Sigmoid colon (tissue), 7 donors: Measurements from ENCODE around the gene PLA1A. TPM values are rescaled to one million over a fixed set of nuclear protein-coding genes. Genes with fewer than 3 reads are reported as not detected.

Source experiments
- DNase-seq: peaks from one replicate; pipeline ENCODE4 v3.0.0-alpha.2; 2019
- H3K27ac ChIP-seq, 4 donors: fragments of 200-600 bp; sonication (generic); one replicate each; pipeline ENCODE4 v1.5.1; 2016 to 2019; ENCODE audit warnings: mild to moderate bottlenecking in 1 of 4
- H3K27me3 ChIP-seq, 3 donors: fragments of 200-600 bp; sonication (generic); one replicate each; pipeline ENCODE4 v1.5.1; 2019; ENCODE audit warnings: mild to moderate bottlenecking in 1 of 3
- H3K36me3 ChIP-seq, 4 donors: fragments of 200-600 bp; sonication (generic); one replicate each; pipeline ENCODE4 v1.5.1; 2016 to 2019
- H3K4me1 ChIP-seq, 4 donors: fragments of 200-600 bp; sonication (generic); one replicate each; pipeline ENCODE4 v1.5.1; 2017 to 2019
- H3K4me3 ChIP-seq, 4 donors: fragments of 200-600 bp; sonication (generic); one replicate each; pipeline ENCODE4 v1.5.1; 2017 to 2019; ENCODE audit warnings: mild to moderate bottlenecking in 2 of 4, moderate library complexity in 1 of 4
- H3K9me3 ChIP-seq, 4 donors: fragments of 200-600 bp in 3 of 4; sonication (generic) in 3 of 4; one replicate each; pipeline versions ENCODE4 v1.5.1 to v1.6.1; 2013 to 2019
- CTCF ChIP-seq, 4 experiments: fragments of 450-650 bp in 3 of 4; fragments of 200-600 bp in 1 of 4; IDR thresholded peaks; one replicate each; pipeline ENCODE4 v1.5.1; 2016 to 2019; ENCODE audit warnings: antibody characterized with exemption in 4 of 4, mild to moderate bottlenecking in 3 of 4, moderate library complexity in 2 of 4
- EP300 ChIP-seq, 4 donors: sonication (generic); formaldehyde crosslinking; IDR thresholded peaks; one replicate each; pipeline ENCODE4 v1.6.1; 2017; ENCODE audit warnings: antibody characterized with exemption in 4 of 4
- POLR2A ChIP-seq, 2 donors: fragments of 450-650 bp; IDR thresholded peaks; one replicate each; pipeline ENCODE4 v1.6.1; 2016; ENCODE audit warnings: antibody characterized with exemption in 2 of 2, mild to moderate bottlenecking in 2 of 2, moderate library complexity in 2 of 2
- POLR2AphosphoS5 ChIP-seq, 4 donors: sonication (generic); formaldehyde crosslinking; IDR thresholded peaks; one replicate each; pipeline ENCODE4 v1.6.1; 2017; ENCODE audit warnings: antibody characterized with exemption in 4 of 4
- WGBS, 2 donors: extraction: QIAGEN DNeasy Blood & Tissue Kit; methylation state at CpG; one replicate each; pipeline ENCODE4 v1.1.7; 2013; 5-methylcytosine and 5-hydroxymethylcytosine counted together
- intact Hi-C: fragments of 100-400 bp; cut with DNase I; formaldehyde crosslinking; loops from one replicate; pipeline ENCODE4 v1.15.1; 2023
- polyA plus RNA-seq, 3 donors: library from polyadenylated mRNA; stranded (reverse); fragments of 200-250 nt; gene quantifications; one replicate each; pipeline ENCODE4 v1.2.3, GENCODE V29; 2013
- total RNA-seq, 4 donors: library from RNA; depleted of rRNA; stranded (reverse); fragments of >200 nt; gene quantifications; one replicate each; pipeline ENCODE4 v1.1.0, GENCODE V29; 2016
- donor health status: healthy with polysubstance abuse.
- donor health status: Bipolar disorder and iron deficiency.
- donor health status: healthy.

PLA1A gene
- total and polyA plus RNA-seq, 7 donors, result 0.69 to 4.6 (median 2.1) TPM; not detected in 1

- intact Hi-C loops, result no loop called here
- H3K4me1 ChIP-seq, result no peaks in the 10 kb centered on the region
- H3K36me3 ChIP-seq, result no peaks in the 10 kb centered on the region
- H3K4me3 ChIP-seq, result no peak overlapping the region
- H3K27ac ChIP-seq, result no peak overlapping the region
- TF ChIP-seq POLR2A (IDR thresholded peaks at IDR 0.05), result no peak
- TF ChIP-seq POLR2AphosphoS5 (IDR thresholded peaks at IDR 0.05), result no peak
- TF ChIP-seq CTCF (IDR thresholded peaks at IDR 0.05), result no peak
- TF ChIP-seq EP300 (IDR thresholded peaks at IDR 0.05), result no peak
- no peaks in the 10 kb centered on the region for H3K27me3 ChIP-seq
- WGBS, 2 donors, result 69 to 91% methylated on average over 1 of the region's 1 CpG
- DNase-seq, result no peak
- H3K9me3 ChIP-seq, result no peaks in the 10 kb centered on the region
Observed at GRCh38 chr3:119602676-119603075, 5.0 kb downstream of the PLA1A start.

GRCh38 chr3:119604878-119605277, 7.2 kb downstream of the PLA1A start:
- 80 to 87% methylated on average over 1 of the region's 1 CpG for WGBS, 2 donors
- TF ChIP-seq POLR2A (IDR thresholded peaks at IDR 0.05), result no peak
- no peak for TF ChIP-seq CTCF (IDR thresholded peaks at IDR 0.05)
- TF ChIP-seq POLR2AphosphoS5 (IDR thresholded peaks at IDR 0.05), result no peak
- no peak for TF ChIP-seq EP300 (IDR thresholded peaks at IDR 0.05)
- intact Hi-C loops, result no loop called here
- Histone ChIP-seq H3K27ac (no peak overlapping the region), H3K4me3 (no peak overlapping the region), H3K36me3 (no peaks in the 10 kb centered on the region), H3K4me1 (no peaks in the 10 kb centered on the region), H3K9me3 (no peaks in the 10 kb centered on the region), H3K27me3 (no peaks in the 10 kb centered on the region)
- DNase-seq, result no peak

- intact Hi-C loops, result no loop called here
- H3K4me3 ChIP-seq, result no peak overlapping the region
- H3K9me3 ChIP-seq, result no peaks in the 10 kb centered on the region
- no peaks in the 10 kb centered on the region for H3K4me1 ChIP-seq
- H3K27ac ChIP-seq, result no peak overlapping the region
- no peak for DNase-seq
- no peaks in the 10 kb centered on the region for H3K36me3 ChIP-seq
- no peaks in the 10 kb centered on the region for H3K27me3 ChIP-seq
- 85% methylated on average over 6 of the region's 6 CpGs for WGBS, 2 donors
- no peak for TF ChIP-seq CTCF (IDR thresholded peaks at IDR 0.05)
- no peak for TF ChIP-seq POLR2AphosphoS5 (IDR thresholded peaks at IDR 0.05)
- TF ChIP-seq POLR2A (IDR thresholded peaks at IDR 0.05), result no peak
- no peak for TF ChIP-seq EP300 (IDR thresholded peaks at IDR 0.05)
Observed at GRCh38 chr3:119608405-119609000, 10.8 kb downstream of the PLA1A start.

- no peak for TF ChIP-seq CTCF (IDR thresholded peaks at IDR 0.05)
- TF ChIP-seq EP300 (IDR thresholded peaks at IDR 0.05), result no peak
- no peak for TF ChIP-seq POLR2AphosphoS5 (IDR thresholded peaks at IDR 0.05)
- TF ChIP-seq POLR2A (IDR thresholded peaks at IDR 0.05), result no peak
- no peak for DNase-seq
- H3K36me3 ChIP-seq, result no peaks in the 10 kb centered on the region
- no peaks in the 10 kb centered on the region for H3K4me1 ChIP-seq
- H3K4me3 ChIP-seq, result no peak overlapping the region
- no peaks in the 10 kb centered on the region for H3K9me3 ChIP-seq
- intact Hi-C loops, result no loop called here
- WGBS, 2 donors, result 51 to 61% methylated on average over 6 of the region's 6 CpGs
- H3K27me3 ChIP-seq, result no peaks in the 10 kb centered on the region
- H3K27ac ChIP-seq, result no peak overlapping the region
Observed at GRCh38 chr3:119609301-119609700, 11.6 kb downstream of the PLA1A start.

GRCh38 chr3:119611664-119612063, 14.0 kb downstream of the PLA1A start:
- no peak for TF ChIP-seq EP300 (IDR thresholded peaks at IDR 0.05)
- no peak overlapping the region for H3K27ac ChIP-seq
- H3K9me3 ChIP-seq, result no peaks in the 10 kb centered on the region
- no peaks in the 10 kb centered on the region for H3K4me1 ChIP-seq
- 96 to 98% methylated on average over 1 of the region's 1 CpG for WGBS, 2 donors
- DNase-seq, result no peak
- intact Hi-C loops, result no loop called here
- H3K27me3 ChIP-seq, result no peaks in the 10 kb centered on the region
- H3K4me3 ChIP-seq, result no peak overlapping the region
- H3K36me3 ChIP-seq, result no peaks in the 10 kb centered on the region
